MM.1S (cell line): Measurements from ENCODE around the gene PLEKHH2.

Experiments used
- DNase-seq: peaks from one replicate; pipeline ENCODE4 v3.0.0-alpha.2; 2015
- H2AFZ ChIP-seq: fragments of 300-600 bp; sonication (generic); 2 replicates; pipeline ENCODE4 v1.6.0; 2016; ENCODE audit warnings: antibody characterized with exemption, low read length
- H3F3A ChIP-seq: fragments of 300-600 bp; sonication (generic); 2 replicates; pipeline ENCODE4 v1.6.1; 2016; ENCODE audit warnings: mild to moderate bottlenecking, antibody characterized with exemption, low read length, moderate library complexity, mixed read lengths; ENCODE audit not compliant: insufficient read depth
- H3K27ac ChIP-seq: fragments of 300-600 bp; sonication (generic); 2 replicates; pipeline ENCODE4 v1.5.1; 2016; ENCODE audit warnings: mild to moderate bottlenecking, low read length
- H3K27me3 ChIP-seq: fragments of 300-600 bp; sonication (generic); replicated peaks from 2 replicates; pipeline ENCODE4 v1.6.0; 2016; ENCODE audit warnings: low read length; ENCODE audit not compliant: insufficient read depth
- H3K36me3 ChIP-seq: fragments of 300-600 bp; sonication (generic); replicated peaks from 2 replicates; pipeline ENCODE4 v1.6.1; 2016; ENCODE audit warnings: mild to moderate bottlenecking, low read length, mixed read lengths; ENCODE audit not compliant: insufficient read depth
- H3K4me1 ChIP-seq: fragments of 300-600 bp; sonication (generic); 2 replicates; pipeline ENCODE4 v1.6.1; 2016; ENCODE audit warnings: low read length, mixed read lengths
- H3K4me2 ChIP-seq: fragments of 300-600 bp; sonication (generic); 2 replicates; pipeline ENCODE4 v1.6.0; 2016; ENCODE audit warnings: low read depth, low read length
- H3K4me3 ChIP-seq: fragments of 300-600 bp; sonication (generic); 2 replicates; pipeline ENCODE4 v1.5.1; 2016; ENCODE audit warnings: low read length, mixed read lengths
- H3K79me2 ChIP-seq: fragments of 300-600 bp; sonication (generic); 2 replicates; pipeline ENCODE4 v1.6.1; 2016; ENCODE audit warnings: mixed run types, low read length, mixed read lengths
- H3K9ac ChIP-seq: fragments of 300-600 bp; sonication (generic); 2 replicates; pipeline ENCODE4 v1.6.1; 2016; ENCODE audit warnings: low read length, mixed read lengths
- H3K9me2 ChIP-seq: fragments of 300-600 bp; sonication (generic); replicated peaks from 2 replicates; pipeline ENCODE4 v1.6.1; 2016; ENCODE audit warnings: mild to moderate bottlenecking, low read length, mixed read lengths; ENCODE audit not compliant: insufficient read depth
- H3K9me3 ChIP-seq: fragments of 300-600 bp; sonication (generic); replicated peaks from 2 replicates; pipeline ENCODE4 v1.6.1; 2016; ENCODE audit warnings: mild to moderate bottlenecking, low read length, mixed read lengths; ENCODE audit not compliant: insufficient read depth
- H4K20me1 ChIP-seq: fragments of 300-600 bp; sonication (generic); 2 replicates; pipeline ENCODE4 v1.6.1; 2016; ENCODE audit warnings: mild to moderate bottlenecking, low read length, moderate library complexity, mixed read lengths; ENCODE audit not compliant: insufficient read depth
- CTCF ChIP-seq: fragments of 300-600 bp; sonication (generic); IDR thresholded peaks from 2 replicates; pipeline ENCODE4 v1.5.1; 2016; ENCODE audit warnings: antibody characterized with exemption, low read length, mixed read lengths
- EZH2 ChIP-seq: fragments of 300-600 bp; sonication (generic); optimal IDR thresholded peaks from 2 replicates; pipeline ENCODE3; 2017; ENCODE audit warnings: low read depth, mild to moderate bottlenecking, antibody characterized with exemption, low read length, mixed read lengths
- EZH2phosphoT487 ChIP-seq: fragments of 300-600 bp; sonication (generic); IDR thresholded peaks from 2 replicates; pipeline ENCODE4 v1.6.1; 2018; ENCODE audit warnings: antibody characterized with exemption, low read length

Gene PLEKHH2

GRCh38 chr2:43776324-43776723, 139.3 kb downstream of the PLEKHH2 start:
- Histone ChIP-seq H3K27me3 (no peaks in the 10 kb centered on the region), H3F3A (no peaks in the 10 kb centered on the region), H3K4me2 (no peak overlapping the region), H3K4me1 (no peaks in the 10 kb centered on the region), H2AFZ (no peak overlapping the region), H3K9me3 (no peaks in the 10 kb centered on the region), H3K36me3 (no peaks in the 10 kb centered on the region), H3K9me2 (no peaks in the 10 kb centered on the region), H3K4me3 (no peak overlapping the region), H4K20me1 (no peaks in the 10 kb centered on the region), H3K79me2 (no peaks in the 10 kb centered on the region), H3K27ac (no peak overlapping the region), H3K9ac (no peak overlapping the region)
- TF ChIP-seq EZH2phosphoT487 (no peak), EZH2 (no peak), CTCF (no peak)
- DNase-seq, result no peak

GRCh38 chr2:43777306-43777926, 140.4 kb downstream of the PLEKHH2 start:
- no peak for DNase-seq
- H2AFZ ChIP-seq, result no peak overlapping the region
- no peak overlapping the region for H3K4me3 ChIP-seq
- TF ChIP-seq EZH2, result no peak
- no peak for TF ChIP-seq EZH2phosphoT487
- TF ChIP-seq CTCF, result no peak
- no peaks in the 10 kb centered on the region for H3K9me2 ChIP-seq
- H3K4me1 ChIP-seq, result no peaks in the 10 kb centered on the region
- H3K9ac ChIP-seq, result no peak overlapping the region
- H3K27me3 ChIP-seq, result no peaks in the 10 kb centered on the region
- no peaks in the 10 kb centered on the region for H3K36me3 ChIP-seq
- no peaks in the 10 kb centered on the region for H3F3A ChIP-seq
- no peaks in the 10 kb centered on the region for H3K9me3 ChIP-seq
- no peaks in the 10 kb centered on the region for H3K79me2 ChIP-seq
- no peaks in the 10 kb centered on the region for H4K20me1 ChIP-seq
- H3K4me2 ChIP-seq, result no peak overlapping the region
- no peak overlapping the region for H3K27ac ChIP-seq

GRCh38 chr2:43778233-43778632, 141.2 kb downstream of the PLEKHH2 start:
- Histone ChIP-seq H3K4me2 (no peak overlapping the region), H3K9me2 (no peaks in the 10 kb centered on the region), H3F3A (no peaks in the 10 kb centered on the region), H4K20me1 (no peaks in the 10 kb centered on the region), H3K9me3 (no peaks in the 10 kb centered on the region), H3K27me3 (no peaks in the 10 kb centered on the region), H2AFZ (no peak overlapping the region), H3K27ac (no peak overlapping the region), H3K36me3 (no peaks in the 10 kb centered on the region), H3K9ac (no peak overlapping the region), H3K79me2 (no peaks in the 10 kb centered on the region), H3K4me1 (no peaks in the 10 kb centered on the region), H3K4me3 (no peak overlapping the region)
- no peak for DNase-seq
- TF ChIP-seq EZH2 (no peak), CTCF (no peak), EZH2phosphoT487 (no peak)
